ENCODE measurements around the gene EEF1AKMT2. TPM values are rescaled to one million over a fixed set of nuclear protein-coding genes. Genes with fewer than 3 reads are reported as not detected.

The EEF1AKMT2 gene
- total and polyA plus RNA-seq, 2 of the 13 experiments (the other 11 are each of a cell fraction or from before 2014, with no cell fraction given) = 11.3 to 19.3 TPM

GRCh38 chr10:124791547-124792348 lies at the start of gene EEF1AKMT2 (continued):
- TF ChIP-seq KDM1A (CRISPR knock-in tag; IDR thresholded peaks at IDR 0.05) (no peak), ARID2 (CRISPR knock-in tag; IDR thresholded peaks at IDR 0.05; ENCODE audit: borderline replicate concordance) (0 out of 2 replicates have a peak, but pooled peaks have one; percentile 52), CEBPB (IDR thresholded peaks at IDR 0.05; ENCODE audit: borderline replicate concordance, low read depth, low read length) (no peak), ZBTB38 (CRISPR knock-in tag; IDR thresholded peaks at IDR 0.05) (peak; percentile 88; the same call in 1 of the 2 replicates), NONO (IDR thresholded peaks at IDR 0.05) (no peak), NONO (CRISPR knock-in tag; conservative IDR thresholded peaks at IDR 0.05) (peak; percentile 95), ZNF644 (CRISPR knock-in tag; IDR thresholded peaks at IDR 0.05; ENCODE audit: low read depth) (0 out of 2 replicates have a peak, but pooled peaks have one; percentile 9), ZNF292 (CRISPR knock-in tag; IDR thresholded peaks at IDR 0.05; ENCODE audit: borderline replicate concordance, low read depth) (peak; percentile 51; the same call in 1 of the 2 replicates), ZNF180 (CRISPR knock-in tag; IDR thresholded peaks at IDR 0.05; ENCODE audit: borderline replicate concordance, low read depth) (no peak), FOXJ3 (CRISPR knock-in tag; IDR thresholded peaks at IDR 0.05; ENCODE audit: borderline replicate concordance) (peak; percentile 51; the same call in 1 of the 2 replicates), ELF4 (CRISPR knock-in tag; IDR thresholded peaks at IDR 0.05; ENCODE audit: borderline replicate concordance) (0 out of 2 replicates have a peak, but pooled peaks have one; percentile 19), PBX3 (CRISPR knock-in tag; IDR thresholded peaks at IDR 0.05; ENCODE audit: borderline replicate concordance) (no peak), RFX5 (IDR thresholded peaks at IDR 0.05; ENCODE audit: low read depth, low read length) (no peak), NFKBIZ (CRISPR knock-in tag; IDR thresholded peaks at IDR 0.05) (no peak), NCOR1 (IDR thresholded peaks at IDR 0.05; ENCODE audit: borderline replicate concordance, low read length) (no peak), RORA (CRISPR knock-in tag; IDR thresholded peaks at IDR 0.05) (no peak), RAD51 (IDR thresholded peaks at IDR 0.05; ENCODE audit: borderline replicate concordance) (no peak)
- TF ChIP-seq, protein P1, sequence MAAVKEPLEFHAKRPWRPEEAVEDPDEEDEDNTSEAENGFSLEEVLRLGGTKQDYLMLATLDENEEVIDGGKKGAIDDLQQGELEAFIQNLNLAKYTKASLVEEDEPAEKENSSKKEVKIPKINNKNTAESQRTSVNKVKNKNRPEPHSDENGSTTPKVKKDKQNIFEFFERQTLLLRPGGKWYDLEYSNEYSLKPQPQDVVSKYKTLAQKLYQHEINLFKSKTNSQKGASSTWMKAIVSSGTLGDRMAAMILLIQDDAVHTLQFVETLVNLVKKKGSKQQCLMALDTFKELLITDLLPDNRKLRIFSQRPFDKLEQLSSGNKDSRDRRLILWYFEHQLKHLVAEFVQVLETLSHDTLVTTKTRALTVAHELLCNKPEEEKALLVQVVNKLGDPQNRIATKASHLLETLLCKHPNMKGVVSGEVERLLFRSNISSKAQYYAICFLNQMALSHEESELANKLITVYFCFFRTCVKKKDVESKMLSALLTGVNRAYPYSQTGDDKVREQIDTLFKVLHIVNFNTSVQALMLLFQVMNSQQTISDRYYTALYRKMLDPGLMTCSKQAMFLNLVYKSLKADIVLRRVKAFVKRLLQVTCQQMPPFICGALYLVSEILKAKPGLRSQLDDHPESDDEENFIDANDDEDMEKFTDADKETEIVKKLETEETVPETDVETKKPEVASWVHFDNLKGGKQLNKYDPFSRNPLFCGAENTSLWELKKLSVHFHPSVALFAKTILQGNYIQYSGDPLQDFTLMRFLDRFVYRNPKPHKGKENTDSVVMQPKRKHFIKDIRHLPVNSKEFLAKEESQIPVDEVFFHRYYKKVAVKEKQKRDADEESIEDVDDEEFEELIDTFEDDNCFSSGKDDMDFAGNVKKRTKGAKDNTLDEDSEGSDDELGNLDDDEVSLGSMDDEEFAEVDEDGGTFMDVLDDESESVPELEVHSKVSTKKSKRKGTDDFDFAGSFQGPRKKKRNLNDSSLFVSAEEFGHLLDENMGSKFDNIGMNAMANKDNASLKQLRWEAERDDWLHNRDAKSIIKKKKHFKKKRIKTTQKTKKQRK (IDR thresholded peaks at IDR 0.05; ENCODE audit: low read length) = no peak
- TF ChIP-seq, protein P2, sequence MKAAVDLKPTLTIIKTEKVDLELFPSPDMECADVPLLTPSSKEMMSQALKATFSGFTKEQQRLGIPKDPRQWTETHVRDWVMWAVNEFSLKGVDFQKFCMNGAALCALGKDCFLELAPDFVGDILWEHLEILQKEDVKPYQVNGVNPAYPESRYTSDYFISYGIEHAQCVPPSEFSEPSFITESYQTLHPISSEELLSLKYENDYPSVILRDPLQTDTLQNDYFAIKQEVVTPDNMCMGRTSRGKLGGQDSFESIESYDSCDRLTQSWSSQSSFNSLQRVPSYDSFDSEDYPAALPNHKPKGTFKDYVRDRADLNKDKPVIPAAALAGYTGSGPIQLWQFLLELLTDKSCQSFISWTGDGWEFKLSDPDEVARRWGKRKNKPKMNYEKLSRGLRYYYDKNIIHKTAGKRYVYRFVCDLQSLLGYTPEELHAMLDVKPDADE (CRISPR knock-in tag; IDR thresholded peaks at IDR 0.05) = no peak
